K562 (cell line): ENCODE results near the gene PRSS38.

Experiments used
- ERF ChIP-seq: fragments of 450-650 bp; formaldehyde crosslinking; IDR thresholded peaks from 2 replicates; pipeline ENCODE4 v1.4.0; 2020; ENCODE audit warnings: mild to moderate bottlenecking, mixed read lengths
- ESRRA ChIP-seq: fragments of 450-650 bp; IDR thresholded peaks from 2 replicates; pipeline ENCODE4 v1.6.1; 2014; ENCODE audit warnings: low read depth, mild to moderate bottlenecking, moderate library complexity, borderline replicate concordance
- HDAC2 ChIP-seq: fragments of 450-650 bp; IDR thresholded peaks from 2 replicates; pipeline ENCODE4 v1.6.1; 2016; ENCODE audit warnings: mild to moderate bottlenecking
- MYNN ChIP-seq, 2 experiments: sonication (generic); formaldehyde crosslinking in 1 of 2; IDR thresholded peaks; 2 replicates each; pipeline versions ENCODE4 v1.5.0 to v1.6.1; 2016 to 2020; ENCODE audit warnings: antibody characterized with exemption in 1 of 2, missing genetic modification reagents in 1 of 2
- NFIC ChIP-seq: fragments of 450-650 bp; IDR thresholded peaks from 2 replicates; pipeline ENCODE4 v1.6.1; 2017; ENCODE audit warnings: mild to moderate bottlenecking, inconsistent platforms
- POLR2A ChIP-seq: fragments of 450-650 bp; conservative IDR thresholded peaks from 2 replicates; pipeline ENCODE4 v1.6.1; 2016
- STAG1 ChIP-seq: sonication (generic); formaldehyde crosslinking; IDR thresholded peaks from 2 replicates; pipeline ENCODE4 v1.5.0; 2020; ENCODE audit warnings: missing genetic modification reagents, borderline replicate concordance
- TCF7 ChIP-seq: sonication (generic); IDR thresholded peaks from 2 replicates; pipeline ENCODE4 v1.6.1; 2016; ENCODE audit warnings: antibody characterized with exemption, borderline replicate concordance
- ZBTB1 ChIP-seq: sonication (generic); formaldehyde crosslinking; IDR thresholded peaks from 2 replicates; pipeline ENCODE4 v1.8.1; 2023; ENCODE audit warnings: missing genetic modification reagents, low read depth, mild to moderate bottlenecking, borderline replicate concordance
- TF ChIP-seq, protein P1 (sequence below), 3 experiments: IDR thresholded peaks in 2 of 3; conservative IDR thresholded peaks in 1 of 3; 2 replicates each; pipeline ENCODE4 v1.5.1; 2011 to 2012; ENCODE audit warnings: low read length in 3 of 3, mild to moderate bottlenecking in 3 of 3, control low read depth in 2 of 3, improper control_type of control experiment in 1 of 3, inconsistent platforms in 1 of 3, low read depth in 1 of 3, mixed read lengths in 1 of 3, moderate library complexity in 1 of 3; ENCODE audit not compliant: insufficient read depth in 2 of 3
- TF ChIP-seq, protein P2 (sequence below): fragments of 450-650 bp; IDR thresholded peaks from 2 replicates; pipeline ENCODE4 v1.6.1; 2016; ENCODE audit warnings: missing biosample characterization, missing genetic modification characterization
- TF ChIP-seq, protein P3 (sequence below): sonication (generic); formaldehyde crosslinking; IDR thresholded peaks from 2 replicates; pipeline ENCODE4 v1.9.0; 2022; ENCODE audit warnings: mild to moderate bottlenecking, missing genetic modification reagents
- TF ChIP-seq, protein P4 (sequence below): fragments of 250-450 bp; sonication (Bioruptor Pico); IDR thresholded peaks from 2 replicates; pipeline ENCODE4 v1.8.0; 2021; ENCODE audit warnings: moderate library complexity, mild to moderate bottlenecking, inconsistent platforms

DNA sequence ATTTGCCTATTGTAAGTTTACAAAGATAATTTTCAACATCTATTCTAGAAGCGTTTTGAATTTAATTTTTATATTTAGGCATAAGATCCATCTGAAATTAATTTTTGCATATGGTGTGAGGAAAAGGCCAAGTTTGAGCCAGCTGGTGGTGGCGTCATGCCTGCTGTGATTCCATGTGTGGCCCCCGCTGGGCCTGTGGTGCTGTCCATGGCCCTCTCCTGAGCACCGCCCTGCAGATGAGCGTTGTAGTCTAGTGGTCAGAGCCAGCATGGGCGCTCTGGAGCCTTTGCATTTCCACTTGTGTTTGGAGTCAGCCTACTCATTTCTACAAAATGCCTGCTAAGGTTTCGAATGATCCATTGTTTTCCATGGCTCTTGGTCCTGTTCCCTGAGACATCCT, 22.7 kb downstream of the PRSS38 start:
- TF ChIP-seq TCF7 (no peak), ESRRA (no peak), ZBTB1 (CRISPR knock-in tag) (no peak), POLR2A (no peak), NFIC (no peak), MYNN (IDR thresholded peaks at IDR 0.05) (no peak), MYNN (CRISPR knock-in tag; IDR thresholded peaks at IDR 0.05) (no peak), STAG1 (CRISPR knock-in tag) (no peak), HDAC2 (no peak), ERF (CRISPR knock-in tag) (no peak)
- TF ChIP-seq, protein P1, sequence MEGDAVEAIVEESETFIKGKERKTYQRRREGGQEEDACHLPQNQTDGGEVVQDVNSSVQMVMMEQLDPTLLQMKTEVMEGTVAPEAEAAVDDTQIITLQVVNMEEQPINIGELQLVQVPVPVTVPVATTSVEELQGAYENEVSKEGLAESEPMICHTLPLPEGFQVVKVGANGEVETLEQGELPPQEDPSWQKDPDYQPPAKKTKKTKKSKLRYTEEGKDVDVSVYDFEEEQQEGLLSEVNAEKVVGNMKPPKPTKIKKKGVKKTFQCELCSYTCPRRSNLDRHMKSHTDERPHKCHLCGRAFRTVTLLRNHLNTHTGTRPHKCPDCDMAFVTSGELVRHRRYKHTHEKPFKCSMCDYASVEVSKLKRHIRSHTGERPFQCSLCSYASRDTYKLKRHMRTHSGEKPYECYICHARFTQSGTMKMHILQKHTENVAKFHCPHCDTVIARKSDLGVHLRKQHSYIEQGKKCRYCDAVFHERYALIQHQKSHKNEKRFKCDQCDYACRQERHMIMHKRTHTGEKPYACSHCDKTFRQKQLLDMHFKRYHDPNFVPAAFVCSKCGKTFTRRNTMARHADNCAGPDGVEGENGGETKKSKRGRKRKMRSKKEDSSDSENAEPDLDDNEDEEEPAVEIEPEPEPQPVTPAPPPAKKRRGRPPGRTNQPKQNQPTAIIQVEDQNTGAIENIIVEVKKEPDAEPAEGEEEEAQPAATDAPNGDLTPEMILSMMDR (IDR thresholded peaks at IDR 0.05 in 2 of 3, conservative IDR thresholded peaks at IDR 0.05 in 1 of 3; ENCODE audit: insufficient read depth in 2 of 3, low read depth in 1 of 3, low read length in 3 of 3) = no peak
- TF ChIP-seq, protein P2, sequence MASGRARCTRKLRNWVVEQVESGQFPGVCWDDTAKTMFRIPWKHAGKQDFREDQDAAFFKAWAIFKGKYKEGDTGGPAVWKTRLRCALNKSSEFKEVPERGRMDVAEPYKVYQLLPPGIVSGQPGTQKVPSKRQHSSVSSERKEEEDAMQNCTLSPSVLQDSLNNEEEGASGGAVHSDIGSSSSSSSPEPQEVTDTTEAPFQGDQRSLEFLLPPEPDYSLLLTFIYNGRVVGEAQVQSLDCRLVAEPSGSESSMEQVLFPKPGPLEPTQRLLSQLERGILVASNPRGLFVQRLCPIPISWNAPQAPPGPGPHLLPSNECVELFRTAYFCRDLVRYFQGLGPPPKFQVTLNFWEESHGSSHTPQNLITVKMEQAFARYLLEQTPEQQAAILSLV = no peak
- TF ChIP-seq, protein P3, sequence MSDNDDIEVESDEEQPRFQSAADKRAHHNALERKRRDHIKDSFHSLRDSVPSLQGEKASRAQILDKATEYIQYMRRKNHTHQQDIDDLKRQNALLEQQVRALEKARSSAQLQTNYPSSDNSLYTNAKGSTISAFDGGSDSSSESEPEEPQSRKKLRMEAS (CRISPR knock-in tag) = no peak
- TF ChIP-seq, protein P4, sequence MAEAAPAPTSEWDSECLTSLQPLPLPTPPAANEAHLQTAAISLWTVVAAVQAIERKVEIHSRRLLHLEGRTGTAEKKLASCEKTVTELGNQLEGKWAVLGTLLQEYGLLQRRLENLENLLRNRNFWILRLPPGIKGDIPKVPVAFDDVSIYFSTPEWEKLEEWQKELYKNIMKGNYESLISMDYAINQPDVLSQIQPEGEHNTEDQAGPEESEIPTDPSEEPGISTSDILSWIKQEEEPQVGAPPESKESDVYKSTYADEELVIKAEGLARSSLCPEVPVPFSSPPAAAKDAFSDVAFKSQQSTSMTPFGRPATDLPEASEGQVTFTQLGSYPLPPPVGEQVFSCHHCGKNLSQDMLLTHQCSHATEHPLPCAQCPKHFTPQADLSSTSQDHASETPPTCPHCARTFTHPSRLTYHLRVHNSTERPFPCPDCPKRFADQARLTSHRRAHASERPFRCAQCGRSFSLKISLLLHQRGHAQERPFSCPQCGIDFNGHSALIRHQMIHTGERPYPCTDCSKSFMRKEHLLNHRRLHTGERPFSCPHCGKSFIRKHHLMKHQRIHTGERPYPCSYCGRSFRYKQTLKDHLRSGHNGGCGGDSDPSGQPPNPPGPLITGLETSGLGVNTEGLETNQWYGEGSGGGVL (CRISPR knock-in tag) = no peak
